ENCODE measurements around the gene SCAANT1. TPM values are rescaled to one million over a fixed set of nuclear protein-coding genes. Genes with fewer than 3 reads are reported as not detected.
A peak's percentile ranks its signal among the peaks of the same experiment; 100 is the strongest.

Gene SCAANT1
- total and polyA plus RNA-seq, 2 experiments from 2014 or later = 1.1 TPM; not detected in 1

- H3K79me2 ChIP-seq = peaks cover 88% of the 10 kb centered on the region
- peak overlapping the region; percentile 100 for H2AFZ ChIP-seq
- 31% methylated on average over 3 of the region's 3 CpGs for WGBS (ENCODE audit: low lambda C conversion rate, missing lambda C conversion rate)
These were observed 47.2 kb downstream of the SCAANT1 start for GRCh38 chr3:63864965-63865327.

GRCh38 chr3:63864008-63864964 lies 47.9 kb downstream of the SCAANT1 start:
- H3K36me3 ChIP-seq (replicated peaks; ENCODE audit: insufficient read depth, low read depth) = no peaks in the 10 kb centered on the region
- peak overlapping the region; percentile 100 for H2AFZ ChIP-seq
- peaks cover 15% of the 10 kb centered on the region for H3K4me1 ChIP-seq (ENCODE audit: insufficient read depth)
- H3K4me2 ChIP-seq = peak overlapping the region; percentile 75
- 3% methylated on average over 39 of the region's 93 CpGs for WGBS (ENCODE audit: low lambda C conversion rate, missing lambda C conversion rate)
- peak; percentile 76 for DNase-seq (ENCODE audit: low spot score)
- H3K27ac ChIP-seq = peak overlapping the region; percentile 95
- H3K79me2 ChIP-seq = peaks cover 86% of the 10 kb centered on the region
- H3K9me2 ChIP-seq (replicated peaks; ENCODE audit: insufficient read depth) = no peaks in the 10 kb centered on the region
- peak overlapping the region; percentile 98 for H3K4me3 ChIP-seq
- H3K27me3 ChIP-seq = no peaks in the 10 kb centered on the region
- no peaks in the 10 kb centered on the region for H4K20me1 ChIP-seq (ENCODE audit: insufficient read depth, poor library complexity, severe bottlenecking)
- TF ChIP-seq CTCF (IDR thresholded peaks at IDR 0.05; ENCODE audit: poor library complexity) = no peak
- no peak for TF ChIP-seq EZH2phosphoT487 (IDR thresholded peaks at IDR 0.05; ENCODE audit: low read depth, severe bottlenecking, unreplicated experiment)
- no peak for TF ChIP-seq EZH2 (IDR thresholded peaks at IDR 0.05; ENCODE audit: borderline replicate concordance)
- H3K9me3 ChIP-seq (ENCODE audit: low read depth) = no peaks in the 10 kb centered on the region

More at GRCh38 chr3:63864965-63865327, 47.2 kb downstream of the SCAANT1 start:
- Histone ChIP-seq H3K4me2 (peak overlapping the region; percentile 75), H3K27me3 (no peaks in the 10 kb centered on the region), H3K36me3 (replicated peaks; ENCODE audit: insufficient read depth, low read depth) (no peaks in the 10 kb centered on the region), H3K9me2 (replicated peaks; ENCODE audit: insufficient read depth) (no peaks in the 10 kb centered on the region), H3K4me1 (ENCODE audit: insufficient read depth) (peaks cover 12% of the 10 kb centered on the region), H3K4me3 (peak overlapping the region; percentile 98), H4K20me1 (ENCODE audit: insufficient read depth, poor library complexity, severe bottlenecking) (no peaks in the 10 kb centered on the region), H3K27ac (peak overlapping the region; percentile 95), H3K9me3 (ENCODE audit: low read depth) (no peaks in the 10 kb centered on the region)
- no peak for DNase-seq (ENCODE audit: low spot score)
- TF ChIP-seq CTCF (IDR thresholded peaks at IDR 0.05; ENCODE audit: poor library complexity) (no peak), EZH2 (IDR thresholded peaks at IDR 0.05; ENCODE audit: borderline replicate concordance) (no peak), EZH2phosphoT487 (IDR thresholded peaks at IDR 0.05; ENCODE audit: low read depth, severe bottlenecking, unreplicated experiment) (no peak)

- peak within 1 kb of the TSS; percentile 82 for H3K4me2 ChIP-seq
- H3K27ac ChIP-seq = peak within 1 kb of the TSS; percentile 100
- H3K4me1 ChIP-seq (ENCODE audit: insufficient read depth) = peaks cover 15% of the 10 kb centered on the region
- H3K9me3 ChIP-seq (ENCODE audit: low read depth) = no peaks in the 10 kb centered on the region
- peaks cover 86% of the 10 kb centered on the region for H3K79me2 ChIP-seq
- peak within 1 kb of the TSS; percentile 100 for H3K4me3 ChIP-seq
- under 1% methylated on average over 27 of the region's 98 CpGs for WGBS (ENCODE audit: low lambda C conversion rate, missing lambda C conversion rate)
- H3K27me3 ChIP-seq = no peaks in the 10 kb centered on the region
- TF ChIP-seq EZH2phosphoT487 (IDR thresholded peaks at IDR 0.05; ENCODE audit: low read depth, severe bottlenecking, unreplicated experiment) = no peak
- TF ChIP-seq EZH2 (IDR thresholded peaks at IDR 0.05; ENCODE audit: borderline replicate concordance) = no peak
- TF ChIP-seq CTCF (IDR thresholded peaks at IDR 0.05; ENCODE audit: poor library complexity) = no peak
- H4K20me1 ChIP-seq (ENCODE audit: insufficient read depth, poor library complexity, severe bottlenecking) = no peaks in the 10 kb centered on the region
- H3K9me2 ChIP-seq (replicated peaks; ENCODE audit: insufficient read depth) = no peaks in the 10 kb centered on the region
- peak; percentile 85 for DNase-seq (ENCODE audit: low spot score)
- peak within 1 kb of the TSS; percentile 100 for H2AFZ ChIP-seq
- no peaks in the 10 kb centered on the region for H3K36me3 ChIP-seq (replicated peaks; ENCODE audit: insufficient read depth, low read depth)
These were observed 48.8 kb downstream of the SCAANT1 start, which contains the start of the genes ATXN7 and THOC7 for GRCh38 chr3:63863150-63864007. TSS of gene ATXN7 (plus strand) at chr3:63863867. CDS start at chr3:63912599, 48,732 bp downstream. TSS of gene THOC7 (minus strand) at chr3:63863805. CDS start at chr3:63863790, 15 bp downstream.

Data from hepatocyte (in vitro differentiated cells).